Nucleus accumbens (tissue), 56 donors: Measurements from ENCODE around the gene NOL6.
"Not testable (repeated sequence)": the region's sequence is repeated elsewhere in the genome, so short reads cannot be mapped to it uniquely, and the experiment has no call there.

Source experiments
- DNase-seq, 56 donors: peaks; one replicate each; lab custom pipeline; 2025; lab: John Stamatoyannopoulos, UW

The NOL6 gene

GRCh38 chr9:33436445-33436844 lies 37.3 kb downstream of the NOL6 start:
- DNase-seq = no peak

- DNase-seq = no peak
These were observed 37.9 kb downstream of the NOL6 start for GRCh38 chr9:33435821-33436277.

- DNase-seq = peak in 2 of 56 donors; percentile 9 to 10
These were observed 39.2 kb downstream of the NOL6 start for GRCh38 chr9:33434317-33435105.

GRCh38 chr9:33433871-33434270 lies 39.9 kb downstream of the NOL6 start:
- DNase-seq = no peak

- DNase-seq = no peak
These were observed 42.3 kb downstream of the NOL6 start for GRCh38 chr9:33431420-33431819.

GRCh38 chr9:33430942-33431341 lies 42.8 kb downstream of the NOL6 start:
- no peak for DNase-seq

- no peak for DNase-seq
These were observed 44.3 kb downstream of the NOL6 start for GRCh38 chr9:33429256-33429985.

GRCh38 chr9:33426843-33427293 lies 46.9 kb downstream of the NOL6 start:
- no peak for DNase-seq

- no peak for DNase-seq
These were observed 48.6 kb downstream of the NOL6 start for GRCh38 chr9:33425128-33425533.

GRCh38 chr9:33424492-33424891 lies 49.2 kb downstream of the NOL6 start:
- DNase-seq = not testable (repeated sequence)

- not testable (repeated sequence) for DNase-seq
These were observed 49.7 kb downstream of the NOL6 start for GRCh38 chr9:33424043-33424442.

- DNase-seq = no peak
These were observed 53.9 kb downstream of the NOL6 start for GRCh38 chr9:33419708-33420303.

GRCh38 chr9:33418090-33418489 lies 55.6 kb downstream of the NOL6 start:
- DNase-seq = no peak

- DNase-seq = no peak
These were observed 56.7 kb downstream of the NOL6 start for GRCh38 chr9:33416996-33417395.

GRCh38 chr9:33415501-33416038 lies 58.2 kb downstream of the NOL6 start:
- DNase-seq = peak in 25 of 56 donors; percentile 2 to 61 (median 9)

- no peak for DNase-seq
These were observed 58.7 kb downstream of the NOL6 start for GRCh38 chr9:33414889-33415500.

- no peak for DNase-seq
These were observed 59.5 kb downstream of the NOL6 start for GRCh38 chr9:33414268-33414667.
